GM21526 (cell line): ENCODE measurements around the gene THRB.

Source experiments
- ATAC-seq: cut with Tn5 transposase; IDR thresholded peaks from one replicate; pipeline ENCODE4 v1.9.1; 2021; ENCODE audit warnings: moderate library complexity; ENCODE audit not compliant: unreplicated experiment, low FRiP score

Gene THRB

GRCh38 chr3:24360957-24361356 is 133.7 kb downstream of the THRB start:
- no peak for ATAC-seq

GRCh38 chr3:24359645-24360462 is 134.8 kb downstream of the THRB start:
- ATAC-seq: no peak

GRCh38 chr3:24359102-24359501 is 135.5 kb downstream of the THRB start:
- ATAC-seq: no peak

- no peak for ATAC-seq
Measured at GRCh38 chr3:24357635-24358034, 137.0 kb downstream of the THRB start.

- no peak for ATAC-seq
Measured at GRCh38 chr3:24355806-24356205, 138.8 kb downstream of the THRB start.

GRCh38 chr3:24354230-24354629 is 140.4 kb downstream of the THRB start:
- ATAC-seq: no peak

- ATAC-seq: no peak
Measured at GRCh38 chr3:24352893-24353553, 141.6 kb downstream of the THRB start.

- ATAC-seq: no peak
Measured at GRCh38 chr3:24351779-24352469, 142.7 kb downstream of the THRB start.

- ATAC-seq: no peak
Measured at GRCh38 chr3:24349367-24350019, 145.2 kb downstream of the THRB start.

- no peak for ATAC-seq
Measured at GRCh38 chr3:24348348-24348747, 146.3 kb downstream of the THRB start.

- ATAC-seq: no peak
Measured at GRCh38 chr3:24344784-24345439, 149.7 kb downstream of the THRB start.

- no peak for ATAC-seq
Measured at GRCh38 chr3:24343084-24343783, 151.4 kb downstream of the THRB start.

- no peak for ATAC-seq
Measured at GRCh38 chr3:24342275-24342674, 152.4 kb downstream of the THRB start.

- no peak for ATAC-seq
Measured at GRCh38 chr3:24341668-24342067, 153.0 kb downstream of the THRB start.

GRCh38 chr3:24340966-24341365 is 153.7 kb downstream of the THRB start:
- no peak for ATAC-seq

GRCh38 chr3:24340161-24340560 is 154.5 kb downstream of the THRB start:
- no peak for ATAC-seq

GRCh38 chr3:24339266-24339825 is 155.3 kb downstream of the THRB start:
- no peak for ATAC-seq

- no peak for ATAC-seq
Measured at GRCh38 chr3:24338409-24339130, 156.1 kb downstream of the THRB start.

GRCh38 chr3:24336101-24336500 is 158.5 kb downstream of the THRB start:
- ATAC-seq: no peak
